Kidney epithelial cell (primary cell): Measurements from ENCODE around the gene OGA. TPM values are rescaled to one million over a fixed set of nuclear protein-coding genes. Genes with fewer than 3 reads are reported as not detected.

Experiments used
- DNase-seq: peaks from one replicate; pipeline ENCODE4 v3.0.0-alpha.2; 2010; ENCODE audit warnings: low read depth
- H3K27me3 ChIP-seq: 2 replicates; pipeline ENCODE4 v1.6.0; 2011; ENCODE audit warnings: low read length; ENCODE audit not compliant: control insufficient read depth, insufficient read depth
- H3K36me3 ChIP-seq: 2 replicates; pipeline ENCODE4 v1.5.1; 2011; ENCODE audit warnings: low read length; ENCODE audit not compliant: control insufficient read depth, insufficient read depth
- H3K4me3 ChIP-seq: 2 replicates; pipeline ENCODE4 v1.5.1; 2011; ENCODE audit warnings: low read depth, mild to moderate bottlenecking, control low read depth, low read length
- CTCF ChIP-seq: IDR thresholded peaks from 2 replicates; pipeline ENCODE4 v1.5.1; 2011; ENCODE audit warnings: mild to moderate bottlenecking, moderate library complexity, low read length, control low read depth, inconsistent platforms; ENCODE audit not compliant: insufficient read depth, poor library complexity, severe bottlenecking
- total RNA-seq: library from RNA; depleted of rRNA; stranded (reverse); fragments of >200 nt; gene quantifications from 2 replicates; pipeline ENCODE4 v1.2.3, GENCODE V29; 2015

Gene OGA
- total RNA-seq, 1 donor from 2014 or later: 78.9 TPM

GRCh38 chr10:101767966-101768790 lies 50.1 kb downstream of the OGA start:
- no peak for DNase-seq
- no peak overlapping the region for H3K4me3 ChIP-seq
- no peaks in the 10 kb centered on the region for H3K36me3 ChIP-seq
- TF ChIP-seq CTCF: no peak
- H3K27me3 ChIP-seq: peaks cover 60% of the 10 kb centered on the region

GRCh38 chr10:101767600-101767945 lies 50.7 kb downstream of the OGA start:
- TF ChIP-seq CTCF: no peak
- H3K36me3 ChIP-seq: no peaks in the 10 kb centered on the region

DNA sequence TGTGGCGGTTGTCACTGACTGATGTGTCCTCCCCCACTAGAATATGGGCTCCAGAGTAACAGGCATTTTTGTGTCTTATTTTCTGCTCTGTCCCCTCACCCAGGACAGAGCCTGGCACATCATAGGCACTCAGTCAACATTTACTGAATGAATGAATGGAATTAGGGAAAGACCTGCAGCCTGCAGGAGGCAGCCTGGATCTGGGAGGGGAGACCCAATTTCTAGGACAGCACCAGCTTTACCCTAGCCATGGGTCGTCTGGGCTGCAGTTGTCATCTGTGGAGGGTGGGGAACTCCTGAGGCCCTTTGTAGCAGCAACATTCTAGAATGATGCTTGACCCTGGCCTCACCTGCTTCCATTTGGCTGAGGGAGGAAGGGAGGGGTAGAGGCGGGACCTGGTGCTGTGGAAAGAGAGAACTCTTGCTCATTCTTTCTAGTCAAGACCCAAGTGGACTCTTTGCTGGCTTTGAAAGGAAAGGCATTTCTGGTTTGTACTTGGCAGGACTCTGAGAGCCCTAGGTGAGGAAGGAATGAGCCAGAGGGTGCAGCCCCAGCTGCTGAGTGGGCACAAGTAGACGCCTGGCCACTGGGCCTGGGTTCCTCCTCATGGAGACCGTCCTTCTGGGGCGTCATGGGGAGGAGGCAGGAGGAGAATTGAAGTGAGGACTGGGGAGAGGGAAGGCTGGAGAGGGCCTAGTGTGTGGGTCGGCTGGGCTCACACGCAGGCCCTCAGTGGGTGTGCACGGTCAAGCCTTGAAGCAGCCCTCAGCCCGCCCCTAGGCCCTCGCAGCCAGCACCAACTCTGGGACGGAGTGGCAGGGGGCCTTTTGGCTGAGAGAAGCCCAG lies 51.3 kb downstream of the OGA start:
- TF ChIP-seq CTCF: no peak
- no peak for DNase-seq
- Histone ChIP-seq H3K27me3 (peaks cover 55% of the 10 kb centered on the region), H3K36me3 (no peaks in the 10 kb centered on the region), H3K4me3 (no peak overlapping the region)

More at GRCh38 chr10:101767600-101767945, 50.7 kb downstream of the OGA start:
- Histone ChIP-seq H3K4me3 (no peak overlapping the region), H3K27me3 (peaks cover 59% of the 10 kb centered on the region)
- DNase-seq: no peak

GRCh38 chr10:101766306-101766705 lies 51.9 kb downstream of the OGA start:
- H3K36me3 ChIP-seq: no peaks in the 10 kb centered on the region
- H3K27me3 ChIP-seq: peaks cover 51% of the 10 kb centered on the region
- TF ChIP-seq CTCF: no peak
- no peak overlapping the region for H3K4me3 ChIP-seq
- DNase-seq: no peak

- Histone ChIP-seq H3K36me3 (no peaks in the 10 kb centered on the region), H3K27me3 (peaks cover 50% of the 10 kb centered on the region), H3K4me3 (no peak overlapping the region)
- no peak for DNase-seq
- TF ChIP-seq CTCF: no peak
These were observed 55.0 kb downstream of the OGA start for GRCh38 chr10:101763141-101763846.
